Measurements from ENCODE around the gene COX15. TPM values are rescaled to one million over a fixed set of nuclear protein-coding genes. Genes with fewer than 3 reads are reported as not detected.
A peak's percentile ranks its signal among the peaks of the same experiment; 100 is the strongest.
"Not testable (repeated sequence)": the region's sequence is repeated elsewhere in the genome, so short reads cannot be mapped to it uniquely, and the experiment has no call there.

COX15 gene
- total RNA-seq, 1 experiment from 2014 or later: 37.7 TPM

DNA sequence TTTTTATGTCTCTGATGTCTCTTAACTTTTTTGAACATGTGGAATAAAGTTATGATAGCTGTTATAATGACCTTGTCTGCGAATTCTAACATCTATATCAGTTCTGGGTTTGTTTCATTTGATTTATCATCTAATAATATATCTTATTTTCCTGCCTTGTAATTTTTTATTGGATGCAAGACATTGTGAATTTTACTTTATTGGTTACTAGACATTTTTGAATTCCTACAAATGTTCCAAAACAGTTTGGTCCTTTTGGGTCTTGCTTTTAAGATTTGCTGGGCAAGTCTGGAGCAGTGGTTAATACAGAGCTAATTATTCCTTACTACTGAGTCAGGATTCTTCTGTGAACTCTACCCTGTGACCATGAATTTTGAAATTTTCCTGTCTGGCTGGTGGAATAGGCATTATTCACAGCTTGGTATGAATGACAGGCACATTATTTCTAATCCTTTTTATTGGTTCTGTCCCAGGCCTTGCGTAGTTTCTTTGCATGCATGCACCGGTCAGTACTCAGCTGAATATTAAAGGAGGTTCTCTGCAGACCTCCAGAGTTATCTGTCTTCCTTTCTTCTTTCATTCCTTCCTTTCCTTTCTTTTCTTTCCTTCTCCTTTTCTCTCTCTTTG, 9.1 kb upstream of the COX15 start:
- DNase-seq (ENCODE audit: low read depth): no peak

- no peak for DNase-seq (ENCODE audit: low read depth)
Observed at GRCh38 chr10:99740260-99740659, 8.3 kb upstream of the COX15 start.

GRCh38 chr10:99734111-99734510, 2.2 kb upstream of the COX15 start:
- not testable (repeated sequence) for DNase-seq (ENCODE audit: low read depth)

GRCh38 chr10:99733366-99733765, 1.4 kb upstream of the COX15 start:
- DNase-seq (ENCODE audit: low read depth): no peak

DNA sequence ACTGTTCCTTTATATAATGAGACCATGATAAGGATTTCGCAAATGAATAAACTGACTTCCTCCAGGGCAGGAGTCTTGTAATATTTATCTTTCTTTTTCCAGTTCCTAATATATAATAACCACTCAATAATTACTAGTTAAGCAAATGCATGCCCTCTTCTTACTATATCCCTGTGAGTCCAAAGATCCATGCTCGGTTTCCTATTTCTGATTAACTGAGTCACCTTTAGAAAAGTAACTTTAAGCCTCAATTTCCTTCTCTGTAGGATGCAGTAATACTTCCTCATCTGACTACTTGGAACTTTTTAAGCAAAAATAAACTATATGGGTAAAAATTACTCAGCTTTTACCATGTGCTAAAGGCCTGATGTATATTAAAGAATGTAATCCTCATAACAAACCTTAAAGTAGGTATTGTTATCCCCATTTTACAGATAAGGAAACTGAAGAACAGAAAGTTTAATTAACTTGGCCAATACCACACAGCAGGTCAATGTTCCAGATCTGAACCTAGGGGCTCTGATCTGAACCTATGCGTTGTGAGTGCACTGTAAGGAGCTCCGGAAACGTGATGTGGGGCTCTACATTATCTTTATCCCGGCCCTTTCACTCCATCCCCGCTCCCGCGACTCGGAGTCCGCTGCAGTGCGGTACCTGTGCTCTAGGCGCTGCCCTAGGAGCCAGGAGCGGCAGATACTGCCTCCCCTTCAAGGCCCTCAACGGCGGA, 458 bp downstream of the COX15 start:
- no peak for DNase-seq (ENCODE audit: low read depth)

DNA sequence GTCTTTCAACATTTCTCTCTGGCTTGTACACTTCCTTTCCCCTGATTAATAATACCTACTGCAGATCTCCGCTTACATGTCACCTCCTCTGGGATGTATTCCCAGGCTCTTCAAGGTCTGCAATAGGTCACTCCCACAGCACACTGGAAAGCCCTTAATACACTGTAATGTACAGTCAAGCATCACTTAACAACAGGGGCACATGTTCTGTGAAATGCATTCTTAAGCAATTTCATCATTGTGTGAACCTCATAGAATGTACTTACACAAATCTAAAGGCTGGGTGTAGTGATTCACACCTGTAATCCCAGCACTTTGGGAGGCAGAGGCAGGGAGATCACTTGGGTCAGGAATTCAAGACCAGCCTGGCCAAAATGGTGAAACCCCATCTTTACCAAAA, 1.9 kb downstream of the COX15 start:
- DNase-seq (ENCODE audit: low read depth): no peak

GRCh38 chr10:99720387-99720786, 11.5 kb downstream of the COX15 start:
- DNase-seq (ENCODE audit: low read depth): no peak

- DNase-seq (ENCODE audit: low read depth): no peak
Observed at GRCh38 chr10:99714446-99714845, 17.5 kb downstream of the COX15 start.

DNA sequence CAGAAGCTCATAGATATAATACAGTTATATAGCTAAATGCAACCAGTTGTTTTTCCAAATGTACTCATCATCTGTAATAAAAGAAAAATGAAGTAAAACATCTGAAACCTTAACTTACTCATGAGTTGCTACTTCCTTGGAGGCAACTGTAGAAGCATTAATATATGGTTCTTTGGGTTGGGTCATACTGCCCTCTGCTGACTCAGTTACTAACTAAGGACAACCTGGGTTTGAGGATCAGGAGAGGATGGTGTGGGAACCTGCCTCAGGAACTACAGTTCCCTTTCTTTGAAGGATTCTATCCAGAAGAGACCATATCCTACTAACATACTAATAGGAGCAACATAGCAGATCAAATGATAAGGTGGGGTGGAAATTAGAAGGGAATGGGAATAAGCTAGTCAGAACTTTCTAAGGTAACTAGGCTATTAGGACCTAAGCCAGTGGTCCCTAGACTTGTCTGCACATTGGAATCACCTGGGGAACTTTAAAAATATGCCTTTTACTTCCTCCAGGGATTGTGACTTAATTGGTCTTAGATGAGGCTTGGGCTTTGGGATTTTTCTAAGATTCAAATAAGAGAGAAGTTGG, 20.7 kb downstream of the COX15 start:
- DNase-seq (ENCODE audit: low read depth): peak; percentile 62

DNA sequence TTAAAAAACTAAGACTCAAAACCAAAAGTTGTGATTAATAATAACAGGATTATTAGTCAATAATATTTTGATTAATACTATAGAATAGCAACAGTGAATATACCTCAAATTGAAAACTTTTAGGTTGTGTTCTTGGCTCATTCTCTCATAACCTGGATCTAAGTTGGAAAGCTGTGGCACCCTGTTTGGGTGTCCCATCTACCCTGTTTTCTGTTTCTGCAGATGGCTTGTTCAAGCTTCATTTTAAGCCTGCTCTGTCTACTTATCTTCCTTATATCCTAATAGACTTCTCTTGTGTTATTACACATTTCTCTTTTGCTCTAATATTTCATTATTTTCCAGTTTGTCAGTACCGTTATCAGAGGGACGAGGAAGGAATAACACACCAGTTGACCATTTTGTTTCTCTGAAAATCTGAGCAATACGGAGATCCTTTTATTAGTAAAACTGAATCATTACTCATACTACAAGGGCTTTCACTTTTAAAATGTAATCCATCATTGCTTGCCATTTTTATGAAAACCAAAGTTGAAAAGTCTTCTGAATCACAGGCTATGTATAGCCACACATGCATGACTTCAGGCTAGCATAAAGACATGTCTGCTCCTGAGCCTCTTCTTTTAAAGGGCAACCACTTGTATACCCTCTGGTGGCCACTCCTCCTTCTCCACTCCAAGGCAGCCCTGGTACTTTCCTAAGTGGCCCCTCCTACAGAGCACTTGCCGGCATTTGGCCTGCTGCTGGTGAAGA, 22.3 kb downstream of the COX15 start:
- peak; percentile 54 for DNase-seq (ENCODE audit: low read depth)

DNA sequence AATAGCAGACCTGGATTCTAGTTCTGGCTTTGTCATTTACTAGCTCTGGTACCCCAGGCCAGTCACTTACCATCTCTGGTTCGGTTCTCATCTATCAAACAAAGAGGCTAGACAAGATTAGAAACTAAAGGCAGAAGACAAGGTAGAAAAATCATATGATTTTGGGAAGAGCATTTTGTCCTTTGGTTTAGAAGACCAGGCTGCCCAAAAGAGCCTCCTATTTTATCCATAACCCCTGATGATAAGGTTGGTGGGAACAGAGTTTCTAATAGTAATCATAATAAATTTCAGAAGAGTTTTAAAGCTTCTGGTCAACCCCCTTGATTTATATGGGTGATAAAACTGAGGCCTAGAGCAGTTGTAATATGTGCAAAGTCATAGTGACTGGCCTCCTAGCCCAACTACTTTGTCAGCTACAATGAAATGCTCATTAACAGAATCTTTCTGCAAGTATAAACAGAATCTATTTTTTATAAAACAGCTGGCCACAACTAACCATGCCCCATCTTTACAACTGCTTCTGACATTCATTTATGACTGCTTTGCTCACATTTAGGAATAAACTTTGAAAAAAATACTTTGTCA, 23.4 kb downstream of the COX15 start:
- DNase-seq (ENCODE audit: low read depth): no peak

DNA sequence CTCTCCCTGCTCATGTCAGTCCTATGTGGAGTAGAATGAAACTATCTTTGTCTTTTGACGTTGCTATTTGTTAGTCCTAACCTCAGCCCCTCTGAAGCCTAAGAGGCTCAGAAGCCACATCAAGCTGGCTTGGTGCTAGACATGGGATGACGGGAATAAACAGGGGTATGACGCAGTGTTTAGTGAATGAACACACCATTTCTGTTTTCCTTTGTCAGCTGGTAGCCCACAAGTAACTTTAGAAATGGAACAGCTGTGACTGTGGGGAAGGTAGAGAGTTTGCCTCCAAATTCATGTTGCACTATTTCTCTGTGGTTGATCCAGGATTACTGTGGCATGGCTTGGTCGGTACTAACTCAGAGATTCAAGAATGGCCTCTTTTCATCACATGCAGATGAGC, 31.3 kb downstream of the COX15 start:
- DNase-seq (ENCODE audit: low read depth): peak; percentile 97

DNA sequence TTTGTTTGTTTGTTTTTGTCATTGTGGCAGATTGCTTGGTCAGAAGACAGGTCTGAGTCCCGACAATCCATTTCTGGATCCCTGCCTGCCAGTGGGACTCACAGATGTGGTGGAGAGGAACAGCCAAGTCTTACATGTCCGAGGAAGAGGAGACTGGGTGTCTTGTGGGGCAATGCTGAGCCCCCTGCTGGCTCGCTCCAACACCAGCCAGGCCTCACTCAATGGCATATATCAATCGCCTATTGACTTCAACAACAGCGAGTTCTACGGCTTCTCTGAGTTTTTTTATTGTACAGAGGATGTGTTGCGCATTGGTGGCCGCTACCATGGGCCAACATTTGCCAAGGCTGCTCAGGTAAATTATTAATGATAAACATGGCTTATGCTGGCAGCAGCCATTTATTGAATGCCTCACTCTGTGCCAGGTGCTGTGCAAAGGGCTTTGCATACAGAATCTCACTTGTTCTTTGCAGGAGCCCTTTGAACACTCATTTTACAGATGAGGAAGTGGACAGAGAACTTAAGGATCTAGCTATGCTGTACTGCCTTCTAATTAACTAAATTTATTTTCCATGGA, 33.3 kb downstream of the COX15 start:
- no peak for DNase-seq (ENCODE audit: low read depth)

- DNase-seq (ENCODE audit: low read depth): no peak
Observed at GRCh38 chr10:99695761-99696160, 36.2 kb downstream of the COX15 start.

- DNase-seq (ENCODE audit: low read depth): peak; percentile 50
Observed at GRCh38 chr10:99693933-99694583, 37.9 kb downstream of the COX15 start.

- no peak for DNase-seq (ENCODE audit: low read depth)
Observed at GRCh38 chr10:99689461-99689860, 42.5 kb downstream of the COX15 start.

- no peak for DNase-seq (ENCODE audit: low read depth)
Observed at GRCh38 chr10:99685597-99685967, 46.3 kb downstream of the COX15 start.

GRCh38 chr10:99682752-99683151, 49.2 kb downstream of the COX15 start:
- no peak for DNase-seq (ENCODE audit: low read depth)

Data from LHCN-M2 (cell line).